HEK293 (cell line): ENCODE data around the gene SH3BP5.

ENCODE experiments used
- CTCF ChIP-seq: fragments of 450-650 bp; formaldehyde crosslinking; IDR thresholded peaks from 2 replicates; pipeline ENCODE4 v1.5.1; 2016; ENCODE audit warnings: missing biosample characterization, missing genetic modification characterization
- HOXA7 ChIP-seq: sonication (generic); formaldehyde crosslinking; IDR thresholded peaks from 2 replicates; pipeline ENCODE4 v1.8.1; 2022; ENCODE audit warnings: missing genetic modification reagents, borderline replicate concordance
- PRDM10 ChIP-seq: fragments of 450-650 bp; formaldehyde crosslinking; IDR thresholded peaks from 2 replicates; pipeline ENCODE4 v1.5.1; 2016; ENCODE audit warnings: missing biosample characterization, missing genetic modification characterization
- PRDM4 ChIP-seq: fragments of 450-650 bp; formaldehyde crosslinking; IDR thresholded peaks from 2 replicates; pipeline ENCODE4 v1.5.1; 2017; ENCODE audit warnings: missing biosample characterization, missing genetic modification characterization
- ZBTB17 ChIP-seq: fragments of 450-650 bp; formaldehyde crosslinking; IDR thresholded peaks from 2 replicates; pipeline ENCODE4 v1.5.1; 2016; ENCODE audit warnings: missing biosample characterization, missing genetic modification characterization
- ZNF362 ChIP-seq: fragments of 450-650 bp; formaldehyde crosslinking; IDR thresholded peaks from 2 replicates; pipeline ENCODE4 v1.5.1; 2016; ENCODE audit warnings: missing biosample characterization, missing genetic modification characterization
- ZNF394 ChIP-seq: fragments of 450-650 bp; formaldehyde crosslinking; IDR thresholded peaks from 2 replicates; pipeline ENCODE4 v1.5.1; 2016; ENCODE audit warnings: missing biosample characterization, missing genetic modification characterization, mild to moderate bottlenecking, moderate library complexity, borderline replicate concordance

GRCh38 chr3:15246186-15246585, 86.2 kb downstream of the SH3BP5 start:
- no peak for TF ChIP-seq CTCF (tag by site-specific recombination)
- TF ChIP-seq PRDM4 (tag by site-specific recombination) = no peak
- TF ChIP-seq ZNF362 (tag by site-specific recombination) = no peak
- no peak for TF ChIP-seq ZBTB17 (tag by site-specific recombination)
- TF ChIP-seq PRDM10 (tag by site-specific recombination) = no peak
- no peak for TF ChIP-seq ZNF394 (tag by site-specific recombination)
- TF ChIP-seq HOXA7 (CRISPR knock-in tag) = no peak
